Inflammatory macrophage treated with lipopolysaccharide for 1 hour (primary cell): ENCODE results near the gene TOGARAM2.
"Not testable (repeated sequence)": the region's sequence is repeated elsewhere in the genome, so short reads cannot be mapped to it uniquely, and the experiment has no call there.

Experiments used
- DNase-seq, 2 donors: peaks; one replicate each; pipeline ENCODE4 v3.0.0-alpha.2; 2020 to 2022

TOGARAM2 gene

DNA sequence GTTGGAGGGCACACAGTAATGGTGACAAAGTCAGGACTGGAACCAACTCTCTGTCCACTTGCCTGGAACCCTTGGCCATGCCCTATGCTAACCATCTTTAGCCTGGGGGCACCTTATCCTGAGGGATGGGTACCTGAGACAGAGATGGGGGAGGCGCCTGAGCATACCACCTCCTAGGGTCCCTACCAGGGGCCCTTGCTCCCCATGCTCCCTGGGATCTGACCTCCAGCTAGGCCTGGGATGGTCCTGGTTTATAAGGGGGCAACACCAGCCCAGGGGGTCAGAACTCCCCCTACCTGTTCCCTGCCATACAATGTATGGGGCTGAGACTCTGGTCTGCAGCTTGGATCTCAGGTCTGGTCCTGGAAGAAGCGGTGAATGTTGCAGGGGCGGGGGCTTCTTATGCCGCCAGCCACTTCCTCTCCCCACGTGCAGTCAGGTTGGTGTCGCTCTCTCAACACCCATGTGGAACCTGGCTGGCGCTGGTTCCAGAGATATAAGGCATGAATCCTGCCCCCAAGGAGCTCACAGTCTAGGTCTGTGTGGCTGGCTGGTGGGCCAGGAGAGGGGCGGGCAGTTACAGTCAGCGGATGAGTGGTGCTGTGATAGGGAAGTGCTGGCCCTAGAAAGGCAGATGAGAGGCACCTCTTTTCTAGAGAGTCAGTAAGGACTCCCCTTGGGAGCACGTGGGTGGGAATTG is 3.8 kb upstream of the TOGARAM2 start:
- no peak for DNase-seq

DNA sequence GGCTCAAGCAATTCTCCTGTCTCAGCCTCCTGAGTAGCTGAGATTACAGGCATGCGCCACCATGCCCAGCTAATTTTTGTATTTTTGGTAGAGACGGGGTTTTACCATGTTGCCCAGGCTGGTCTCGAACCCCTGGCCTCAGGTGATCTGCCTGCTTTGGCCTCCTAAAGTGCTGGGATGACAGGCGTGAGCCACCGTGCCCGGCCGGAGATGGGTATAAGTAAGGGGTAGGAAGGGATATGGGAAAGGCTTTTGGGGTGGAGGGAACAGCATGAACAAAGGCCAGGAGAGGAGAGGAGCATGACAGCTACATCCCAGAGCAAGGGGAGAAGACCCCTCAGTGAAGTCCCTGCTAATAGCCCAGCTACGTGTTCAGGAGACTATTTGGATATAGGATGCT is 3.1 kb upstream of the TOGARAM2 start:
- not testable (repeated sequence) for DNase-seq

DNA sequence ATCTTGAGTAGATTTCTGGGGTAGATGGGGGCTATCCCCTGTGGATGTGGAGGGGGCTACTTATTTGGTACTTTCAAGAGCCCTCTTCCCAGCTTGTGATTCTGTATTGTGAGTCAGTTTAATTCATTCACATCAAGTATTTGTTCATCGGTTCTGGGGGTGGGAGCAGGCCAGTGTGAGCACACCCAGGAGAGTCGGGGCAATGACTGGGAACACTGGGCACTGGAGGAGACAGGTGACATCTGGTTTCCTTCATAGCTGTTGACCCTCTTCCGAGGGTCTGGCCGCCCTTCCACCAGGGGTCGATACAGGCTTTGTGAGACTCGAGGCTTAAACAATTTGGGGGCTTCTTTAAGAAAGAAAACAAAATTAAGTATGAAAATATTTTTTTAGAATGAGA is 2.5 kb upstream of the TOGARAM2 start:
- DNase-seq, result no peak

DNA sequence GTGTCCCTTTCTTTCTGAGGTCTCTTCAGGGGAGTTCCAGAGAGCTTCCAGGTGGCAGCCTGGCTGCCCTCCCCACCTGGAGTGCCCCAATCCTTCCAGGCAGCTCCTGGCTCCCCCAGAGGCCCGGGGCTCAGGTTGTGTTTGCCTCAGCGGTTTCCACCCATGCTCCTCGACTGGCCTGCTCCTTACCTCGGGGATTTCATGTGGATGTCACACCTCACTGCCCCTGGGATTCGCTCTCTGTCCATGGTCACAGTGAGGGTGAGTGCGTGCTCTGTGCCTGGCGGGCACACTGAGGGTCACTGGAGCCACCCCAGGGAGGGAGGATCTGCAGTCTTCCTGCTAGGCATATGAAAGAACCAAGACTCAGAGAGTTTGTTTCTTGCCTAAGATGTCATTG is 2.1 kb upstream of the TOGARAM2 start:
- no peak for DNase-seq

DNA sequence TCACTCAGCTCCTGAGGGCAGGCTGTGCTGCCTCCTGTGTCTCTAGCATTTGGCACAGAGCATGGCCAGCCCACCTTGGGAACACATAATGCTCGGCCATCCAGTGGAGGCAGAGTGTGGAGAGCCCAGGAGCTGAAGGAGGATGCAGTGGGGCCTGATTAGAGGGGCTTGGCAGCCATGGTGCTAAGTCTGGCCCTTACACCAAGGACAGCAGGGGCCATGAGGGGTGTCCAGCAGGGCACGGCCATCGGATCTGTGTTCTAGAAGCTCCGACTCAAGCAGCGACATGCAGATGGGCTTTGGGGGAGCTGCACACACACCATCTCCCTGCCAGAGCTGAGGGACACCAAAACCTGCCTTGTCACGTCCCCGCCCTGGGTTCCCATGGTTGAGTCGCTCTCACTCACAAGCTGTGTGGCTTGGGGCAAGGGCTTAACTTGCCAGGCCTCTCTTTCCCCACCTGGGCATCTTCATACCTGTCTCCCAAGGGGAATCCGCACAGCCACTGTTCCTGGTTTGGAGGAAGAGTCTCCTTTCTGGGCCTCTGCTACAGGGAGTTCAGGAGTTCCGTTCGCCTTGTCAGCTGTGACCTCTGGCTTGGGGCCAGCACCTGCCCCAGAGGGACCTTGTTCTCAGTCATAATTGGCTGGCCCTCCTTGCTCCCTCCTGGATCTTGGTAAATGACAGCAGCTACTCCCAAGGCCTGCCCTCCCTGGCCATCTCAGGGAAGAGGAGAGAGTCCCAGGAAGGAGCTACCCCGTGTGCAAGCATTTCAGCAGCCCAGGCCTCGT is 1.3 kb upstream of the TOGARAM2 start:
- DNase-seq, result no peak

DNA sequence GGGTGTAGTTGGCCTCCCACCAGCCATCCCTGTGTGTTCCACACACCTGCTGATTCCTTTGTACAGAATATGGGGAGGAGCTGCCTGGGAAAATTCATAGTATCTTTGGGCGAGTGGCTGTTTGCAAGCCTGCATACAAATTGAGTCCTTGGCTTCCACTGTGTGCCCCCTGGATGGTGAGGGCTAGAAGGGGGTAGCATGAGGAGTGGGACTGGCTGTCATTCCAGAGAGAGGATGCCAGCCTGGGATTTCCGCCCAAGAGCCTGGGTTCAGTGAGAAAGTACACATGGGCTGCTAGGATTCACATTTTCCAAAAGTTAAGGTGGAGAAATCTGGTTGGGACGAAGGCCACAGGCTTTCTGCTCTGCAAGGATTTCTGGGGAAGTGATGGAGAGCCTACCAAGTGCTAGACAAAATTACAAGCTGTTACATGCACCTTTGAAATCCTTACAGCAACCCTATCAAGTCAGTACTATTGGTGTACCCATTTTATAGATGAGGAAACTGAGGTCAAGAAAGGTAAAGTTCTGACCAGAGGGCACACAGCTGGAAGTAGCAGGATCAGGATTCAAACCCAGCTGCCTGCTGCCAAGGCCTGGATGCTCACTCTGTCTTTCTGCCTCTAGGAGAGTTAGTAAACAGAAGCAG is 606 bp upstream of the TOGARAM2 start:
- no peak for DNase-seq

DNA sequence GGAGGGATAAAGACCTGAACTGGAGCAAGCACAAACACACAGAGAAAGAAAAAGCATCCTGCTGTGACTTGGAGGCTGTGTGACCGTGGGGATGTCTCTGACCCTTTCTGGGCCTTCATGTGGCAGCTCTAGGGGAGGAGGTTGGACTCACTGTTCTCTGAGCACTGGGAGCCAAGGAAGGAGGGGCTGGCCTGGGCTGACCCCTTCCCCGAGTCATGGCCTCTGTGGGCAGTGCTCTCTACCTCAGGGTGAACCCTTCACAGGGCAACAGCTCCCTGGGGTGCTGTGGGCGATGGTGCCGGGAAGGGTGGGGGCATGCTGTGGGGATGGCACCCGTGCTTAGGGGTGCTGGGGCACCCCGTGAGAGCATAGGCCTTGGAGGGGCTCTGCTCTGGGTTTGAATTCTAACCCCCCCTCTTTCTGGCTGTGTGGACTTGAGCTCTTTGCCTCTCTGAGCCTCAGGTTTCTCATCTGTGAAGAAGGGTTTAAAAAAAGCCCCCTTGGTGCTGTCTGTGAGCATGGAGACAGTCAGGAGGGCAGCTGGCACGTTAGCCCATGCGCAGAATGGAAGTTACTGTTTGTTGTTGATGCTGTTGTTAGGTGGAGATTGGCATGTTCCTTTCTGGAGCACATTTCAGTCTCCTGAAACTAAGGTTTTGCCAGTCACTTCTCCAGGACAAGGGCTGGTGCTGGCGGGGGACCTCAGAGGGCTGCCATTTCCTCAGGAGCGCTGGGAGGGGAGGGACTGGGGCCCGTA is 700 bp downstream of the TOGARAM2 start:
- DNase-seq, result no peak

DNA sequence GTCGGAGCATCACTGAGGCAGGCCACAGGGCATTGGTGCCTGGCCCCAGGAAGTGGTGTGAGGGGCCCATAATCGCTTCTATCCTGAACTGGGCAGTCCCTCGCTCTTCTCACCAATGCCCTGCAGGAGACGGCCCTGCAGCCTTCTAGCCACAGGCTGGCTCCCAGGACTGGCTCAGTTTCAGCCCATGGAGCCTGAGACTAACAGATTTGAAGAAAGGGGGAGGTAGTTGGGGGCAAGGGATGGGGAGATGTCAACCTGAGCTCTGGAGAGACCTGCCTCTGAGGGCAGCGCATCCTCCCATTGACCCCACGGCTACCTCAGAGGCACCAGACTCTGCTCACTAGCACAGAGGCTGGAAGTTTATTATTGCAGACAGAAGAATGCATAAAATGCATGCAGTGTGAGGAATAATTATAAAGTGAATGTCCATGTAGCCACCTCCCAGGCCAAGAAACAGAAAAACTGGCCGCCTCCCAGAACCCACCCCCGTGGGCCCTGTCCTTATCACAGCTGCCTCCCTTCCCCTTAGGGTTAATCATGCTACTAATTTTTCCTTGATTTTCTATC is 1.4 kb downstream of the TOGARAM2 start:
- DNase-seq, result no peak

DNA sequence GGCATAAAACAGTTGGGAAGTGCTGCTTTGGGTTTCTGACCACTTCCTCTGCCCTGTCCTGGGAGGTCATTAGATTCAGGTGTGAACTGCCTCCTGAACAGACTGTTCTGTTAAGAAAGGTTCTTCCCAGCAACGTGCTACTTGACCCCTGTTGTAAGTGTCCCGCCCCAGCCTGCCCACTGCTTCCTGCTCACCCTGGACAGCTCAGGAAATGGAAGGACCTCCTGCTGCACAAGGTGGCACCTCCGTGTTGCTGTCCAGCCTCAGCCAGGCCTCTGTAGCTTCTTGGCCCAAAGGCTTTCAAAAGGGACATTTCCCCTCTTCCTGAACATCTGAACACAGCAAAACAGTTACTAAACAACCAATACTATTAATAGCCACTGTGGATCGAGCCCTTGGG is 5.3 kb downstream of the TOGARAM2 start:
- peak in 1 of 2 donors; percentile 5 for DNase-seq

DNA sequence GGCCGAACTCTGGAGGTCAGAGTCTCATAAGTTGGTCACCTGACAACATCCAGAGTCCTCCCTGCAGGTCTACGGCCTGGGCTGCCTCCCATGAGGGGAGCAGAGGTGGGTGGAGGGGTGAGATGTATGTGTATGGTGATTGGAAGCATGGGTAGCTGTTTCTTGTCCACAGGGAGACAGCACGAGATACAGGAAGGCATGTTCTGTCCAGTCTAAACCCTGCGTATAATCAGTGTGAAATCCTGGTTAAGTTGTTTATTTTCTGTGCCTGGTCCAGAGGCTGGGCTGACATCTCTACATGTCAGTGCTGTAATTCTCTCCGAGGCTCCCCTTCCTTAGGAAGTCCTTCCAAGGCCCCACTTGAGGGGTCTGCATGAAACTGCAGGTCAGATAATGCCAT is 8.9 kb downstream of the TOGARAM2 start:
- DNase-seq, result no peak

DNA sequence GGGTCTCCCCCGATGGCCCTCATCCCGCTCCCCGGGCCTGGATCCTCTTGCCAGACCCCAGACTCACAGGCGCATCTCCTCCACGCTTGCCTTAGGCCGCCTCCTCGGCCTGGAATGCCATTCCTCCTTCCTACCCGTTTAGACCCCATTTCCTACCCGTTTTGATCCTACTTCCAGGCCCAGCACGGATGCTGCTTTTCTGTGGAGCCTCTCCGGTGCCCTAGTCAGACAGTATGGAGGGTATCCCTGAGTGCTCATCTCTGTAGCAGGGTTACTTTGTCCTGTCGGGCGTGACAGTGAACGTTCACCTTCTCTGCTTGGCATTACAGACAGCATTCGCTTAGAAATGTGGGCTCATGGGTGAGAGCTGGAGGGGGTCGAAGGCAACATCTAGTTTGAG is 9.3 kb downstream of the TOGARAM2 start:
- no peak for DNase-seq

DNA sequence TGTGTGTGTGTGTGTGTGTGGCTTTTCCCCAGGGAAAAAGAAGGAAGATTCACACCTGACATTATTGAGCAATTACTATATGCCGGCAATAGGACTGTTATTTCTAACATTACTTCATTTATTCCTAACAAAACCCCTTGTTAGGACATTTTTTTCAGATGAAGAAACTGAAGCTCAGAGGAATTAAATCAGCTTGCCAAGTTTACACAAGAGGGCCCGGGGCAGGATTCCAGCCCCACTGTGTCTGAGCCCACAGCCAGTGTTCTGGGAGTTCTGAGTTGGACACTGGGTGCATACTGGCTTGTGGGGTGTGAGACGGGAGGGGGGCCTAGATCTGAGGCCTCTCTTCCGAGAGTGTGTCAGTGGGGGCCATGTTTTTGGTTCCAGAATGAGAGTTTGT is 9.9 kb downstream of the TOGARAM2 start:
- peak in 1 of 2 donors; percentile 53 for DNase-seq

DNA sequence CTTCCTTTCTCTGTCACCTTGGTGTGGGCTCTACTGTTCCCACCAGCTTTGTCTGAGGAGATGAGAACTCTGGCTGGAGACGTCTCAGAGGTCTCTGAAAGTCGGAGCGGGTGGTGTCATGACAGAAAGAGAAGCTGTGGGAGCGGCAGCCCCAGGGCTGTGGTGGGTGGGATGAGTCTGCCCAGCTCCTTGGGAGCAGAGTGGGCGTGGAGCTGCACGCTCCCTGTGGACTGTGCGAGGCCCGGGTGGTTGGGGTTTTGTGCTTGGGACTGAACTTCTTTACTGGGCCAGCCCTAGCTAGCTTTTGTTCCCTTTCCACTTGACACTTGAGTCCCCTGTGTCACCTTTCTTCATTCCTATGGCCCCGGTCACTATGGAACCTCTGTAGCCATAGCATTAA is 10.4 kb downstream of the TOGARAM2 start:
- peak in 1 of 2 donors; percentile 71 for DNase-seq

DNA sequence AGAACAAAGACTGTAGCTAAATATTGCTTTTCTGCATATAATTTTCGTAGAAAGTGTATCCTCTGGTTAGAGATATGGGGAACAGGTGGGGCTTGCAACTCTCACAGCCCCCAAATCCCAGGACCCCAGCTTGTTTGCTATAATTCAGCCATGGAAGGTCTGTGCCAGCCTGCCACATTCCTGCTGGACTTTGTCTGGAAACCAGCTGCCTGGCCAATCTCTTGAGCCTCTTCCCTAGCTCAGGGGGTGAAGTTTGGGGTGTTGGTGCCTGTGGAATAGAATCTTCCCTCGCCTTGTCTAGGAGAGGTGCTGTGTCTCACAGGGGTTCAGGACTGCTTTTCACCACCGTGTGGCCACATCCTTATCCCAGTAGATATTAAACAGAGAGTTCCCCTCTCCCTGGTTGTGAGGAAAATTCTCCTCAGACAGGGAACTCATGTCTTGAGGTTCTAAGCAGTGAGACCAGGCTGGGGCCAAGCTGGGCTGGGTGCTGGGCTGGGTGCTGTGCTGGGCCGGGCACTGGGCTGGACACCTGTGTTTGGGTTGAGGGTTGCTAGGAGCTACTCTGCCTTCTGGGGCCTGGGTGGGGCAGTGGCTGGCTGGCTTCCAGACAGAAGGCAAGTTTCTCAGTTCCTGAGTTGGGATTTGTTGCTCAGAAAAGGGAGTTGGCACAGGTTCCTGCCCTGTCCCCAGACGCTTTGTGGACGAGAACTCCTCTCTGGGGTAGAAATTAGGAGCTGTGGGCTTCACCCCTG is 12.3 kb downstream of the TOGARAM2 start:
- DNase-seq, result no peak

DNA sequence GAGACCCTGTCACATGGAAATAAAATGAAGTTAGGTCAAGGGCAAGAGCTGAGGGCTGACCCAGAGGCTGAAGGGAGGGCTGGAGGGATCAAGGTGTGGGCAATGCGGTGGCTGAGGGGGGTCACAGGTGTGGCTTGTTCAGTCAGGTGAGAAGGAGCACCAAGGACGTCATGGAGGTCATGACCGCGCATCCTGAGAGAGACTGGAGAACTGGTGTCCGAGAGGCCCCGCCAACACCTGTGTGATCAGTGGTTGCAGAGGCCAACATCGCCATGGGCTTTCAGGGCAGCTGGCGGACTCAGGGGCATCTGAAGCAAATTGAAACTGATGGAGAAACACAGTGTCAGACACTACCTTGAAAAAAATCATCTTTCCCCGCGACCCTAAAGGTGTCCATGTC is 13.0 kb downstream of the TOGARAM2 start:
- no peak for DNase-seq

DNA sequence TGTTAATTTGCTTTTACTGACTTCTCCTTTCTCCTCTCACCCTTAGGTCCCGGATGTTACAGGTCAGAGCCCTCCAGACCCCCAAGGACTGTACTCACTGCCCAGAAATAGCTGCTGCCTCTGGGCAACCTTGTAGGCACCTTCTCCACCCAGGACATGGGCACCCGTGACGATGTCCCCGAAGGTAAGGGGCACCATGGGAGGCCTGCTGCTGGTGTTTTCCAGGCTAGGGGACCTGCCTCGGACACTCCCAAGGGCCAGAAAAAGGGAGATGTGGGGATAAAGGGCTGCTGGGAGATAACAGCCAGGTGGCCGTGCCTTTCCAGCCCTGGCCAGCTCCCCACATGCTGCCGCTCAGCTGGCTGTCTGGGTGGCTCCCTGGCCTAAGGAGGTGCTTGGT is 13.6 kb downstream of the TOGARAM2 start:
- DNase-seq, result no peak

DNA sequence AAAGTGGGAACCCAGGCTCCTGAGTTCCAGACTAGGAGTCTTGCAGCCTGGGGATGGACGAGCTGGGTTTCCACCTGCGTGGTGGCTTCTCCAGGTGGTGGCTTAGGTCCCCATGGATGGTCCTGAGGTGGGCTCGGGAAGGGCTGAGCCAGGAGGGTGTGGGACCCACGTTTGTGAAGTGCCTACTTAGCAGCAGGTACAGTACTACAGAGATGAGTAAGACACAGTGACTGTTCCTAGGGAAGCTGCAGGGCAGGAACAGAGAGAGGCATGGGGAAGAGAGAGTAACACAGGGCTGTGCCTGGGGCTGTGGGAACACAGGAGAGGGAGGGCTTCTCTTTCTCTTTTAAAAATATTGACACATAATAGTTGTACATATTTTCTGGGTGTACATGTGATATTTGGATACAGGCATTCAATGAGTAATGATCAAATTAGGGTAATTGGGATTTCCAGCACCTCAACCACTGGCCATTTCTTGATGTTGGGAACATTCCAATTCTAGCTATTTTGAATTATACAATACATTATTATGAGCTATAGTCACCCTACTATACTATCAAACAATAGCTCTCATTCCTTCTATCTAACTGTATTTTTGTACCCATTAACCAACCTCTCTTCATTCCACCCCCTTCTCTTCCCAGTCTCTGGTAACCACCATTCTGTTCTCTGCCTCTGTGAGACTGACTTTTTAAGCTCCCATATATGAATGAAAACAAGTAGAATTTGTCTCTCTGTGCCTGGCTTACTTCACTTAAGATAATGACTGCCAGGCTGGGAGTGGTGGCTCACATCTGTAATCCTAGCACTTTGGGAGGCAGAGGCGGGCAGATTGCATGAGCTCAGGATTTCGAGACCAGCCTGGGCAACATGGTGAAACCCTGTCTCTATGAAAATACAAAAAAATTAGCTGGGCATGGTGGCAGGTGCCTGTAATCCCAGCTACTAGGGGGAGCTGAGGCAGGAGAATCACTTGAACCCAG is 15.0 kb downstream of the TOGARAM2 start:
- DNase-seq, result no peak

DNA sequence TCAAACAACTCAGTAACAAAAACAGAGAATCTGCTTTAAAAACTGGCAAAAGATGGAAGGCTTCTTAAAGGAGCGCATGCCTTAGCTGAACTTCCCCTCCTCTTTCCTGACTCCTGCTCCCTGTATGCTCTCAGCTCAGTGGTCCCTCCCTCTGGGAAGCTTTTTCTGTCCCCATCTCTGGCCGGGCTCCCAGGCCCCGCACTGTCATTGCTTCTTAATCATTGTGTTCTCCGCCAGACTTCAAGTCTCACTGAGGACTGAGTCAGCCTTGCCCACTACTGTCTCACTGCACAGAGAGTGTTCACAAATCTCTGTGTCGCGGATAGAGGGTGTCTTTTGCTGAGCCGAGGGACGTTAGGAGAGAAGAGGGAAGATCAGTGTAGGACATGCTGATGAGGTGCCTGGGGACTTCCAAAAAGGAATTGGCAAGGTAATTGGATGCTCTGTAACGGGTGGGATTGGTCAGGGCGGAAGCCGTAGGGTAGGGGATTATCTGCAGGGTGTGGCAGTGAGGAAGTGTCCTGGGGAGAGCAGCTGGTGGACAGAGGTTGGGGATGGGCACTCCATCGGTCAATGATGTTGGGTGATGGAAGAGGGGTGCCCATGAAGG is 16.2 kb downstream of the TOGARAM2 start:
- DNase-seq, result no peak

DNA sequence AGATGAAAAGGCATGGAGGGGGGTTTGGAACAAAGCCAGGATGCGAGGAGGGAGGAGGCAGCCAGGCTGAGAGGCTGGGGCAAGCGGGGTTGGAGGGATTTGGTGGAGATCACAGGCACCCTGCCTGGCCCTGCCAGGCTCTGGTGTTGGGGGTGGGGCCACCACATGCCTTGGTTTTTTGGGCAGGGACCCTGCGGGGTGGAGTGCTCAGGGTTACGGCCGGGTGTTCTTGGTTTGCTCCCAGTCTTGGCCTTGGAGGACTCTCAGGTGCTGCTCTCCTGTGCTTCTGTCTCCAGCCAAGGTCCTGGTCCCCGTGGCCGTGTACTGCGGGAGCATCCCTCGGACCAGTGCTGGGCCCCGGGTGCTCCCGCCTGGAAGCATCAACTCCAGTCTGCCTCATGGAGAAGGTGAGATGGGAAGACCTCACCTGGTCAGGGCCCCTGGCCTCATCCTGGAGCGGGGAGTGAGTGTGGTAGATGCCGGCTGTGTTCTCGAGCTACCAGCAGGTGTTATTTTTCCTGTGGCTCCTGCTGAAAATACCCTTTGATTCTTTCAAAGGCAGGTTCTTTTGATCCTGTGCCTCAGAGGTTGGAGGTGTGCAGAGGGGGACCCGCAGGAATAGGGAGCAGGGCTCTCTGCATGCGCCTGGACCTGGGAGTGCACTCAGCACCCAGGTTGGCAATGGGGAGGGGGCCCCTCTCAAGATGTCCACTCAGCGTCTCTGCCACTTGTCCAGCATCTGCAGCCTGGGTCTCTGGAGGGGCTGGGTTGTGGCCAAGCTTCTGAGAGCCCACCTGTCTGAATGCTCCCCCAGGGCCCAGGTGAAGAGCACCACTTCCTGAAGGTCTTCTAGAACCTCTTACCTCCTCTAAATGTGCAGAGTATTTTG is 17.0 kb downstream of the TOGARAM2 start:
- no peak for DNase-seq
